Stimulated activated CD8-positive, alpha-beta memory T cell treated with anti-CD3 and anti-CD28 coated beads, Interleukin-15, amount 100 ng/mL, for 1 hour (primary cell): ENCODE results near the gene WNT11.

Experiments used
- DNase-seq: peaks from one replicate; pipeline ENCODE4 v3.0.0-alpha.2; 2020; ENCODE audit warnings: low read depth

WNT11 gene

GRCh38 chr11:76218449-76219178 is 12.3 kb upstream of the WNT11 start:
- DNase-seq = no peak

DNA sequence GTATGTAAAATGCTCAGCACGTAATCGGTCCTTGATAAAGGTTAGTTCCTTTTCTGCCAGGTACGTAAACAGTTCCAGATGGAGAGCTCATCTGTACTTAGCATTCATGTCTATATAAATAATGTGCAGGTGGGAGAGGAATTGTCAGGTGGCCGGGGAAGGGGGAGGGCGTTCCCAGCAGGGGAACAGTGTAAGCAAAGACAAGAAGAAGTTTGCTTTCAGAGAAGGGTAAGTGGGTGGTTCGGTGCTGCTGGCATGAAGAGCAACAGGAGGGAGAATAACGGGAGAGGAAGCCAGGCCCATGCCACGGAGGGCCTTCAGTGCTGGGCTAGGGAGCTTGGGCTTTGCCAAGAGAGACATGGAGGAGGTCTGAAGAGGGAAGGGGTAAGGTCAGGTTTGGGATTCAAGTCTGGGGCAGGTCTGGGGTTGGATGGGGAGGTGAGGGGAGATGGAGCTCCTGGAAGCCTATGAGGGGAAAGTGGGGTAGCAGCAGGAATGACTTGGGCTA is 11.4 kb upstream of the WNT11 start:
- no peak for DNase-seq

GRCh38 chr11:76216536-76217325 is 10.4 kb upstream of the WNT11 start:
- no peak for DNase-seq

DNA sequence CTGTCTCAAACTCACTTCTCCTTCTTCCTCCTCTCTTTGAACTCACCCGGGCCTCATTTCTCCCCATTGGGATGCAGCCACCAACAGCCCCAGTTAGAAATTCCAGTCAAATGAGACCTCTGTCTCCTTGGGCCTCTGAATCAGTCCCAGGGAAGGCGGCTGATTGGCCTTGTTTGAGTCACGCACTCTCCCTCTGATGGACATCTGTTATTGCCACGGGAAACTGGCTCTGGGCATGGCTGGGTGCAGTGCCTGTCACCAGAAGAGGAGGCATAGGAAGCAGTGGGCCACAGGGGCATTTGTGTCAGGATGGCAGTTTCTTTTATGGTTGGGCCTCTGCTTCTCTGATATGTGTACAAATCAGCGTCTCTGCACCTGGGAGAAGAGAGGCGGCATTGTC is 9.6 kb upstream of the WNT11 start:
- DNase-seq = no peak

DNA sequence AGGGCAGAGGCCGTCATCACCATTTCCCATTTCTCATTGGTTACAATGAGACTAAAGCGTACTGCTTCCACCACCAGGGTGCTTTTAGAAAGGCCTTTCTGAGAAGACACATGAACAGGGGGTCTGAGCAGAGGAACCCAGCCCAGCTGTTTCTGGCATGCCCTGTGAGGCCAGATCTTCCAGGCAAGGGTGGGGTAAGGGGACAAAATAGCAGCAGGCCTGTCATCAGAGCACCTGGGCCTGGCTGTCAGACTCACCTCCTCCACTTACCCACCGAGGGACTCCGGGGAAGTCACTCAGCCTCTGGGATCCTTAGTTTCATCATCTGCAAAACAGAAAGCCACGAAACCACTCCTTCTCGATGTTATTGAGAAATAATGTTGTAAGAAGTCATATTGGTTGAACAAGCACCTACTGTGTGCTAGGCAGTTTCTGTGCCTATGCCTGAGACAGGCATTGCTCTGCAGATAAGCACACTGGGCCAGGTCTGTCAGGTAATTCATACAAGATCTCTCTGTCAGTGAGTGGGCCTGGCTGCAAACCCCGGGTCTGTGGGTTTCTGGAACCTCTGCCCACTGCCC is 8.8 kb upstream of the WNT11 start:
- no peak for DNase-seq

DNA sequence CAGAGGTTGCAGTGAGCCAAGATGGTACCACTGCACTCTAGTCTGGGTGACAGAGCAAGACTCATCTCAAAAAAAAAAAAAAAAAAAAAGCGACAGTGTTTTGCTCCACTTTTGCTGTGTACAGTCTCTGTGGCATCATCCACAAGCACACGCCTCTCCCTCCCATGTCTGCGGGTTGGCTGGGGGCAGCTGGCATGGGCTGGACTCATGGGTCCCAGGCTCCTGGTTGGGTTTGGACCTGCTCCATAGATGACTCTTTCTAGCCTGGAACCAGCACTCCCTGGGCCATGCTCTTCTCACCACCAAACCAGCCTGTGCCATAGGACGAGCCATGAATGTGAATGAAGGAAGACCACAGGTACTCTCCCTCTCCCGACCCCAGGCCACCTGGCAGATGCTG is 7.9 kb upstream of the WNT11 start:
- no peak for DNase-seq

DNA sequence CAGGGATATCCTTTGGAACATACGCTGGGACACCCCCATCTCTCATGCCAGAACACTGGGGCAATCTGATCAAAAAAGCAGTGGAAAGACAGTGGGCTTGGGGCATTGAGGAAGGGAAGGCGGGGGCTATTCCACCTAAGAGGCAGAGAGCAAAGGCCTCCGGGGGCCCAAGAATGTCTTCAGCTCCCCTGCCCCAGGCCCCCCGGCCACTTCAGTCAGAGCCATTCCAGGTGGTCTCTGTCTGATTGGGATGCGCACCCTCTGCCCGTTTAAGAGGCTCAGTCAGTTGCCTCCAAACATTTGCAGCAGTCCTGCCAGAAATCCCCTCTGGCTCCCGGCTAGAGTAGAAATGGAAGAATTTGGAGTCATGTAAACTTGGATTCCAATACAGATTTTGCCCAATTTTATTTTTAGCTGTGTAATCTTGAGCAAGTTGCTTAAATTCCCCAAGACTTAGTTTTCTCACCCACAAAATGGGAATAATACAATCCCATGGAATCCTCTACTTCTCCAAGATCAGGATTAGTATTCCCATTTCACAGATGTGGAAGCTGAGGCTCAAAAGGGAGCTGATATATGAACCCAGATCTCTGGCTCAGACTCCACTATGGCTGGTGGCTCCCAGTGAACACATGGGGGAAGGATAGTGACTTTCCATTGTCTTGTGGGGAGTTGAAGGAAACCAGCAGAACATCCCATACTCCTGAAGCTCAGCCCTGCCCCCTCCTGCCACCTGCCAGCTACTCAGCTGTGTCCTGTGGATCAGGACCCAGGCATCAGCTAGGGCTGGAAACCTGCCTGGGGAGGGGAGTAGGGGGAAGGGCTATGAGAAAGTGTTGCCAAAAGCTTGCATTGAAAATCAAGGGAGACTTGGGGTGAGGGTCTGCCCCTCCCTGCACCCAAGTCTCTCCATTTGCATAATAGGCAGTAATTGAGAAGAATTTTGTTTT is 6.1 kb upstream of the WNT11 start:
- DNase-seq = no peak

DNA sequence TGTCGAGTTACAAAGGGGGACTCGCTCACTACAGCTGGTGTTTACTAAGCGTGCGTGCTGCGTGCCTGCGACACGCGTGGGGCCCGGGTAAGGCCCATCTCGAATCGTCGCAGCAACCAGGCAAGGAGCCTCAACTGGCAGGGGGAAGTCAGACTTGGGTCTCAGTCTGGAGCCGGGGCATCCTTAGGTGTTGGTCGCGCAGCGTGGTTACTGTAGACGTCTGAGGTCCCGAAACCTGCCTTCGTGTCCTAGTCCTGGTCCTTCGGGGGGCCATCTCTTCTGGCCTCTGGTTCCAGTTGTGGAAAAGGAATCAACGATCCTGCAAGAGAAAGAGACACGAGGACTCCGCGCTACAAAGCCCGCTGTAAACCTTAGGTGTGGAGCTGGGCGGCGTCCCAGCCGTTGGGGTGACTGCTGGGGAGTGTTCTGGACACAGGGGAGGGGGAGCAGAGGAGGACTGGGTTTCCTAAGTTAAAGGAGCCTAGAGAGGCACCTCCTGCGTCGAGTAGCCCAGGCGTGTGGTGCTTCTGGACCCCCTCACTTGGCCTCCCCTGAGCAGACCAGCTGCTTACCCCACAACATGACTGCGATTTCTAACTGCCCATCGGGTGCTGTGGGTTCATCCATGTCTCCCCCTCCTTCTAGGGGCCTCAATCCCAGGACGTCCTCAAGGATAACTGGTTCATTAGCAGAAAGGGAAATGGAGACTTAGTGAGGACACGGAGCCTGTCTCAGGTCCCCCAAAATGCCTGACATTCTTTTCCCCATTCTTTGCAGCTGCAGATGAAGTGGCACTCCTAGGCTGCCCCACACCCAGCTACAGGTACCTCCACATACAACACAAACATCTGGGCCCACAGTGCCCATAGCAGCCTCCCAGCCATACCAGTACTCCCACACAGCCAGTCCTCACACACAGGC is 4.9 kb upstream of the WNT11 start:
- DNase-seq = no peak

DNA sequence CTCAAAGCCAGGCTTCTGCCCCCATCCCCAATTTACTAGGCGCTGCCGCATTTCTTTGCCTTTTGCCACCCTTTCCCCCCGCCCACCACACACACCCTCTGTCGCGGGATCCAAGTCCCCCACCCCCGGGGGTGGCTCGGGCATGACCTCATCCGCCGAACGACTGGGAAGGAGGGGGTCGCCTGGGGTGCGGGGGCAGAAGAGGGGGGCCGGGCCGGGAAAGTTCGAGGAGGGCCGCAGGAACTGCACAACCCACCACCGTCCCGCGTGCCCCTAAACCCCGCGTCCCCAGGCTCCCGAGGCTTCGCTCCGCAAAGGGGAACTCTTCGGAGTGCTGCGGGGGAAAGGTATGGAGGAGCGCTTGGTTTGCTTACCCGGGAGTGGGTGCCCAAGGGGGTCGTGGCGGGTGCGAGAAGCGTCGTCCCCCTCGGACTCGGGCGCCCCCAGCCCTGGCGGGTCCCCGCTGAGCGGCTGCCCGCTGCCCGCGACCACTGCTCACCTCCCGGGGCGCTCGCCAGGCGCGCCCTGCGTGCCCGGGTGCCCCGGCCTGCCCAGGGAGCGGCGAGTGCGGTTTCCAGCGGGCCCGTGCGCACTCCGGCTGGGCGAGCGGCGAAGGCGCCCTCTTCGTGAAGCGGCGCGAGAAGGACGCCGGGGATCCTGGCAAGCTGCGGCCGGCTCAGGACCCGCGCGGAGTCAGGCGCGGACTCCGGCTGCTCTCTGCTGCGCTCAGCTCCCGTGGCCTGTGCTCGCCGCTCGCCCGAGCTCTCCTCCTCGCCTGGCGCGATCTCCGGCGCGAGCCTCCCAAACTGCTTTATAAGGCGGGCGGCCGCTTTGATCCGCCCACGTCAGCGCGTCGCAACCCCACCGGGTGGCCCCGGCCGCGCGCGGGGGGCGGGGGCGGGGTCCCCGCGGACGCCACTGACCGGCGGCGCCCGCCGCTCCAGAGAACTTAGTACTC is 4.0 kb upstream of the WNT11 start:
- DNase-seq = no peak

GRCh38 chr11:76209375-76209972 is 3.2 kb upstream of the WNT11 start:
- DNase-seq = no peak

DNA sequence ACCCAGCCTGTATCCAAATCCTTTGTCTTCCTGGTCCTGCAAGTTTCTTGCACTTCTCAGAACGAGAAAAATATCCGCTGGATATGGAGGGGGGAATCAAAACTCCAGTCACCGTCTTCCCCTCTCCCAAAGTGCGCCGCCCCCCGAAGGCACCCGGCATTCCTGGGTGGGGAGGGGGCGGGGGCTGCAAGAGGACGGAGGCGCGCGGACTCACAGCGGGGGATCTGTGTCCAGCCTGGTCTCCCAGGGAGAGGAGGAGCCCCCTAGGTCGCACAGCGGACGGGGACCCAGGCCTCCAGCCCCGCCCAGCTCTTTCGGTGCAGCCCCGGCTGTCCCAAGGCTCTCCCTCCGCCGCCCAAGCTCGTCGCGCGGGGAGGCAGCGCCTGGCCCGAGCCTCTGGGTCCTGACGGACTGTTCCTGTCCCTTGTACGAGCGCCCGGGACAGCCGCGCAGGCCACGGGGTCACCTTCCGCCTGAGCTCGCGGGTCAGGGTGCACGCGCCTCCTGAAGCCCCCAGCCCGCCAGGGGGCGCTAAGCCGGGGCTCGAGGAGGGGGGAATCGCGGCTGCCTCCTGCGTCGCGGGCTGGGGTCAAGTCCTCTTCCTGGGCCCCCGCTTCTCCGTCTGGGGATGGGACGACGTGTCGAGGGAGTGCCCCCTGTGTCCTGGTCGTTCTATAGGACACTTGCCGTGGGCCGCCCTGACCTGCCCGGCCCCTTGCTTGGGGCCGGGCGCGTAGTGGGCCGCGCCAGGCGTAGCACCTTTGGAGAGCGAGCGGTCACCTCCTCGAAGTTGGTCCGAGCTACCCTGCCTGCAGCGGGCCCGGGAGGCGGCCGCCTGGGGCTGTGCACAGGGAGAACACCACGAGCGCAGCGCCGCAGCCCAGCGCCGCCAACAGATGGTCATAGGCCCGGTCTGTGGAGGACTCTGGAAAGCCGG is 2.4 kb upstream of the WNT11 start:
- peak; percentile 48 for DNase-seq

DNA sequence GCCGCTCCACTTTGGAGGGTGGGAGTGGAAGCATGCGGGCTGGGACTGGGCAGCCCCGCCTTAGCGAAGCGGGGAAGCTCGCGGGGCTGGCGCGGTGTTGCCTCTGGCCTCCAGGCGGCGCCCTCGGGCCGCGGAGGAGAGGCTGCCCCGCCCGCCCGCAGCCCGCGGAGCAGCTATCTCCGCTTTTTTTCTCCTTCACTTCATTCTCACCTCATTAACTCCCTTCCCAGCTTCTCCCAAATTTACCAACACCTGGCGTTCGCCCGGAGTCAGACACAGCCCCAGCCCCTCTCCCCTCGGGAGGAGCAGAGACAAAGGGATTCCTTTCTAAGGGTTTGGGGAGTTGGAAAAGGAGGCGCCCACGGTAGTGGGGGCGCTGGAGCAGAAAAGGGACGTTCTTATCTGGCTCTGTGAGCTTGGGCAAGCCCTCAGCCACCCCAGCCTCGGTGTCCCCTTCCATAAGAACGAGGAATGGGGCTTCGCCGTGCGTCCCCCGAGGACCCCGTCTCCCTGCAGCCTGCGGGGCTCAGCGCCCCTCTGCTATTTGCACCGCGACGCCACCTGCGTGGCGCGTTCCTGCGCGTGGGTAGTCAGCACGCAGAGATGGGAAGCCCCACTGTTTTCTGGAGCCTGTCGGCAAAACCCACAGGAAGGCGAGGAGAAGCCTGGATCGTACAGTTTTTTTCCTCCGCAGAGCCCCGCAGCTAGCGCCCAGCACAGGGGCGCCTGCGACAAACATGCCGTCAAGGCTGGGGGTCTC is 1.5 kb upstream of the WNT11 start:
- DNase-seq = peak; percentile 61

GRCh38 chr11:76206077-76206326 is 300 bp downstream of the WNT11 start:
- DNase-seq = no peak

GRCh38 chr11:76205252-76206076 is 838 bp downstream of the WNT11 start:
- no peak for DNase-seq

- no peak for DNase-seq
These were observed 2.4 kb downstream of the WNT11 start for GRCh38 chr11:76203937-76204336.

DNA sequence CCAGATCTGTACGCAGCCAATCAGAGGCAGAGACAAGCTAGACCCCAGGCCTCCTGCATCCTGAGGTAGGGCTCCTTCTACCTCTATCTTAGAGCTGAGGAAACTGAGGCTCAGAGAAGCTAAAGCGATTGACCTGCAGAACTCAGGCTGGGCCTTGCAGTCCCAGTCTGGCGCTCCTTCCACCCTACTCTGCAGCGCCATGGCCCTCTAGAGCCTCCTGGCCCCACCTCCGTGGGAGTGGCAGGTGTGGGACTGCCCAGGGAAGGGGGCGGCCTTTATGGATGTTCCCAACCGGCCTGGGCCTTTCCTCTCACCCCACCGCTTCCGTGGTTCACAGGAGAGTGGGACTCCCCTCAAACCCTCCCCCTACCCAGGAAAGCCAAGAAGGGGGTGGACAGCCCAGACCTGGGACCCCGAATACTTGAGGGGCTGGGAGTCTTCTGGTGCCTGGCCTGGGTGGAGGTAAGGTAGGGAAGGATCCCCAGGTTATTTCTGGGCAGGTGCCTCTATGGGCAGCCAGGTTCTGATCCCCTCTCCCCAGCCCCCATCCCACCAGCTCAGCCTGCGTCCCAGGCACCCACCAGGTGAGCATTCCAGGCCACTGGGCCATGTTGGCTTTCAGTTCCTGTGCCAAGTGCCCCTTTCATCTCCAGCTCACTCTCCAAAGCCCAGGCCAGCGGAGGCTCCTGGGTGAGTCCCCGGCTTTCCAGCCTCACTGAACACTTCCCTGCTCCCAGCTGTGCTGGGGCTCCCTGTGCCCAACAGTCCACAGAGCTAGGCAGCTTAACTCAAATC is 3.0 kb downstream of the WNT11 start:
- no peak for DNase-seq
